ENCODE results near the gene SELENOK. TPM values are rescaled to one million over a fixed set of nuclear protein-coding genes. Genes with fewer than 3 reads are reported as not detected.
A peak's percentile ranks its signal among the peaks of the same experiment; 100 is the strongest.
"Not testable (repeated sequence)": the region's sequence is repeated elsewhere in the genome, so short reads cannot be mapped to it uniquely, and the experiment has no call there.

Gene SELENOK
- 21.6 and 36.9 TPM in 2 replicates for total RNA-seq

GRCh38 chr3:53891497-53892285 is at the start of gene SELENOK:
Gene SELENOK, minus strand, starts transcription at chr3:53891859.
- peak; percentile 100 for DNase-seq (ENCODE audit: low read depth in 2 of 2)

- peak; percentile 66 to 72 for DNase-seq (ENCODE audit: low read depth in 2 of 2)
Measured at GRCh38 chr3:53941184-53941583, 49.5 kb upstream of the SELENOK start.

GRCh38 chr3:53940623-53941022 is 49.0 kb upstream of the SELENOK start:
- DNase-seq (ENCODE audit: low read depth in 2 of 2), result peak; percentile 22 to 51

GRCh38 chr3:53939813-53940212 is 48.2 kb upstream of the SELENOK start:
- DNase-seq (ENCODE audit: low read depth in 2 of 2), result no peak

GRCh38 chr3:53939086-53939582 is 47.5 kb upstream of the SELENOK start:
- no peak for DNase-seq (ENCODE audit: low read depth in 2 of 2)

- DNase-seq (ENCODE audit: low read depth in 2 of 2), result peak; percentile 59 to 62
Measured at GRCh38 chr3:53938645-53939044, 47.0 kb upstream of the SELENOK start.

- DNase-seq (ENCODE audit: low read depth in 2 of 2), result no peak
Measured at GRCh38 chr3:53936347-53936746, 44.7 kb upstream of the SELENOK start.

- no peak for DNase-seq (ENCODE audit: low read depth in 2 of 2)
Measured at GRCh38 chr3:53935283-53935901, 43.7 kb upstream of the SELENOK start.

- not testable (repeated sequence) for DNase-seq (ENCODE audit: low read depth in 2 of 2)
Measured at GRCh38 chr3:53927208-53927872, 35.7 kb upstream of the SELENOK start.

GRCh38 chr3:53921296-53921695 is 29.6 kb upstream of the SELENOK start:
- DNase-seq (ENCODE audit: low read depth in 2 of 2), result peak; percentile 20 to 23

- DNase-seq (ENCODE audit: low read depth in 2 of 2), result no peak
Measured at GRCh38 chr3:53919741-53920140, 28.1 kb upstream of the SELENOK start.

GRCh38 chr3:53913401-53913800 is 21.7 kb upstream of the SELENOK start:
- no peak for DNase-seq (ENCODE audit: low read depth in 2 of 2)

- DNase-seq (ENCODE audit: low read depth in 2 of 2), result no peak
Measured at GRCh38 chr3:53902711-53903110, 11.1 kb upstream of the SELENOK start.

- no peak for DNase-seq (ENCODE audit: low read depth in 2 of 2)
Measured at GRCh38 chr3:53902067-53902466, 10.4 kb upstream of the SELENOK start.

- no peak for DNase-seq (ENCODE audit: low read depth in 2 of 2)
Measured at GRCh38 chr3:53900666-53901331, 9.1 kb upstream of the SELENOK start.

GRCh38 chr3:53899750-53900149 is 8.1 kb upstream of the SELENOK start:
- DNase-seq (ENCODE audit: low read depth in 2 of 2), result no peak

- DNase-seq (ENCODE audit: low read depth in 2 of 2), result no peak
Measured at GRCh38 chr3:53892286-53892637, 603 bp upstream of the SELENOK start.

GRCh38 chr3:53890726-53891475 is 758 bp downstream of the SELENOK start:
- DNase-seq (ENCODE audit: low read depth in 2 of 2), result peak; percentile 49 to 75

- no peak for DNase-seq (ENCODE audit: low read depth in 2 of 2)
Measured at GRCh38 chr3:53888232-53888631, 3.4 kb downstream of the SELENOK start.

- no peak for DNase-seq (ENCODE audit: low read depth in 2 of 2)
Measured at GRCh38 chr3:53887446-53887845, 4.2 kb downstream of the SELENOK start.

GRCh38 chr3:53885239-53885638 is 6.4 kb downstream of the SELENOK start:
- DNase-seq (ENCODE audit: low read depth in 2 of 2), result peak in 1 of 2 donors; percentile 34
